ENCODE results near the gene SGSM1.

GRCh38 chr22:24976442-24977218, 170.6 kb downstream of the SGSM1 start:
- no peak for TF ChIP-seq POLR2A (IDR thresholded peaks at IDR 0.05; ENCODE audit: low read depth, low read length)
- TF ChIP-seq, protein P1, sequence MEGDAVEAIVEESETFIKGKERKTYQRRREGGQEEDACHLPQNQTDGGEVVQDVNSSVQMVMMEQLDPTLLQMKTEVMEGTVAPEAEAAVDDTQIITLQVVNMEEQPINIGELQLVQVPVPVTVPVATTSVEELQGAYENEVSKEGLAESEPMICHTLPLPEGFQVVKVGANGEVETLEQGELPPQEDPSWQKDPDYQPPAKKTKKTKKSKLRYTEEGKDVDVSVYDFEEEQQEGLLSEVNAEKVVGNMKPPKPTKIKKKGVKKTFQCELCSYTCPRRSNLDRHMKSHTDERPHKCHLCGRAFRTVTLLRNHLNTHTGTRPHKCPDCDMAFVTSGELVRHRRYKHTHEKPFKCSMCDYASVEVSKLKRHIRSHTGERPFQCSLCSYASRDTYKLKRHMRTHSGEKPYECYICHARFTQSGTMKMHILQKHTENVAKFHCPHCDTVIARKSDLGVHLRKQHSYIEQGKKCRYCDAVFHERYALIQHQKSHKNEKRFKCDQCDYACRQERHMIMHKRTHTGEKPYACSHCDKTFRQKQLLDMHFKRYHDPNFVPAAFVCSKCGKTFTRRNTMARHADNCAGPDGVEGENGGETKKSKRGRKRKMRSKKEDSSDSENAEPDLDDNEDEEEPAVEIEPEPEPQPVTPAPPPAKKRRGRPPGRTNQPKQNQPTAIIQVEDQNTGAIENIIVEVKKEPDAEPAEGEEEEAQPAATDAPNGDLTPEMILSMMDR (conservative IDR thresholded peaks at IDR 0.05; ENCODE audit: low read depth, low read length): no peak
- TF ChIP-seq, protein P2, sequence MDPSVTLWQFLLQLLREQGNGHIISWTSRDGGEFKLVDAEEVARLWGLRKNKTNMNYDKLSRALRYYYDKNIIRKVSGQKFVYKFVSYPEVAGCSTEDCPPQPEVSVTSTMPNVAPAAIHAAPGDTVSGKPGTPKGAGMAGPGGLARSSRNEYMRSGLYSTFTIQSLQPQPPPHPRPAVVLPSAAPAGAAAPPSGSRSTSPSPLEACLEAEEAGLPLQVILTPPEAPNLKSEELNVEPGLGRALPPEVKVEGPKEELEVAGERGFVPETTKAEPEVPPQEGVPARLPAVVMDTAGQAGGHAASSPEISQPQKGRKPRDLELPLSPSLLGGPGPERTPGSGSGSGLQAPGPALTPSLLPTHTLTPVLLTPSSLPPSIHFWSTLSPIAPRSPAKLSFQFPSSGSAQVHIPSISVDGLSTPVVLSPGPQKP (IDR thresholded peaks at IDR 0.05; ENCODE audit: borderline replicate concordance, low read depth, low read length): no peak
- no peak for TF ChIP-seq CEBPB (IDR thresholded peaks at IDR 0.05; ENCODE audit: low read depth, low read length)

Data from IMR-90 (cell line).